GM12878 (cell line): ENCODE measurements around the gene DNAAF5. TPM values are rescaled to one million over a fixed set of nuclear protein-coding genes. Genes with fewer than 3 reads are reported as not detected.
A peak's percentile ranks its signal among the peaks of the same experiment; 100 is the strongest.

Source experiments
- ATAC-seq: fragments of 200-7000 bp; cut with Tn5 transposase; 3 replicates; pipeline ENCODE4 v1.9.1; 2020; ENCODE audit warnings: mild to moderate bottlenecking, moderate library complexity
- BruUV-seq: library from RNA; stranded (reverse); fragments of 400-500 nt; replicated peaks from 2 replicates; lab custom pipeline; 2021; lab: Mats Ljungman, UMichigan
- CTCF ChIA-PET: fragments of 300-600 bp; sonication (Branson Sonifier 250); formaldehyde crosslinking; extraction: SDS; loops from one replicate; lab custom pipeline; 2021; ENCODE audit warnings: inconsistent platforms; lab: Yijun Ruan, JAX
- POLR2A ChIA-PET: fragments of 350-600 bp; formaldehyde crosslinking; extraction: SDS; loops from one replicate; lab custom pipeline; 2021; ENCODE audit warnings: inconsistent platforms; lab: Charles Lee
- RAD21 ChIA-PET: fragments of 300-600 bp; sonication (Branson Sonifier 250); formaldehyde crosslinking; loops from one replicate; lab custom pipeline; 2023; ENCODE audit warnings: antibody characterized with exemption; ENCODE audit not compliant: unreplicated experiment; lab: Charles Lee
- SMC1A ChIA-PET: fragments of 300-600 bp; sonication (Branson Sonifier 250); formaldehyde crosslinking; loops from one replicate; lab custom pipeline; 2023; ENCODE audit not compliant: unreplicated experiment, uncharacterized antibody; lab: Charles Lee
- DNase-seq: peaks from one replicate; pipeline ENCODE4 v3.0.0-alpha.2; 2011; ENCODE audit warnings: low read depth, low spot score
- FAIRE-seq: peaks from 3 replicates; lab custom pipeline; 2011; peaks lifted over from hg19 to GRCh38; lab: Jason Lieb, UNC
- H2AFZ ChIP-seq: 2 replicates; pipeline ENCODE4 v1.6.0; 2011; ENCODE audit warnings: low read depth, low read length, control low read depth; ENCODE audit not compliant: control insufficient read depth
- H3K27ac ChIP-seq: 2 replicates; pipeline ENCODE4 v1.5.1; 2011; ENCODE audit warnings: control low read depth; ENCODE audit not compliant: control insufficient read depth, insufficient read depth
- H3K27me3 ChIP-seq, 2 experiments: replicated peaks in 1 of 2; 2 replicates each; pipeline versions ENCODE4 v1.6.0 to v1.6.1; 2011; ENCODE audit warnings: low read length in 1 of 2; ENCODE audit not compliant: control insufficient read depth in 2 of 2, insufficient read depth in 2 of 2
- H3K36me3 ChIP-seq, 2 experiments: 2 replicates each; pipeline ENCODE4 v1.5.1; 2011; ENCODE audit warnings: low read length in 1 of 2; ENCODE audit not compliant: control insufficient read depth in 2 of 2, insufficient read depth in 2 of 2
- H3K4me1 ChIP-seq: 2 replicates; pipeline ENCODE4 v1.6.1; 2011; ENCODE audit warnings: mild to moderate bottlenecking, low read length, moderate library complexity, mixed read lengths; ENCODE audit not compliant: control insufficient read depth, insufficient read depth
- H3K4me2 ChIP-seq: 2 replicates; pipeline ENCODE4 v1.6.0; 2011; ENCODE audit warnings: control low read depth; ENCODE audit not compliant: control insufficient read depth, insufficient read depth
- H3K4me3 ChIP-seq: fragments of 200-600 bp; sonication (generic); 2 replicates; pipeline ENCODE4 v1.5.1; 2016
- H3K79me2 ChIP-seq: 2 replicates; pipeline ENCODE4 v1.6.0; 2011; ENCODE audit warnings: low read length; ENCODE audit not compliant: control insufficient read depth, insufficient read depth
- H3K9ac ChIP-seq: 2 replicates; pipeline ENCODE4 v1.8.0; 2011; ENCODE audit warnings: low read length, control low read depth, mixed read lengths; ENCODE audit not compliant: control insufficient read depth, insufficient read depth
- H3K9me3 ChIP-seq: replicated peaks from 3 replicates; pipeline ENCODE4 v1.5.1; 2011; ENCODE audit warnings: mild to moderate bottlenecking, low read length; ENCODE audit not compliant: control insufficient read depth, insufficient read depth
- H4K20me1 ChIP-seq: 2 replicates; pipeline ENCODE4 v1.6.0; 2011; ENCODE audit not compliant: control insufficient read depth, insufficient read depth
- CHD2 ChIP-seq: IDR thresholded peaks from 2 replicates; pipeline ENCODE4 v1.6.1; 2011; ENCODE audit warnings: low read depth, low read length, improper control_type of control experiment, borderline replicate concordance
- CREB1 ChIP-seq: IDR thresholded peaks from 2 replicates; pipeline ENCODE4 v1.6.1; 2012; ENCODE audit warnings: low read depth, mild to moderate bottlenecking, inconsistent platforms
- CREM ChIP-seq: IDR thresholded peaks from 2 replicates; pipeline ENCODE4 v1.6.1; 2014; ENCODE audit warnings: antibody characterized with exemption, low read depth
- DPF2 ChIP-seq: fragments of 450-650 bp; IDR thresholded peaks from 2 replicates; pipeline ENCODE4 v1.6.1; 2017; ENCODE audit warnings: mild to moderate bottlenecking
- EED ChIP-seq: sonication (generic); IDR thresholded peaks from 2 replicates; pipeline ENCODE4 v1.6.1; 2016; ENCODE audit warnings: antibody characterized with exemption, low read depth
- EGR1 ChIP-seq, 2 experiments: IDR thresholded peaks; 1 replicate in 1 of 2; 2 replicates in 1 of 2; pipeline ENCODE4 v1.6.1; 2011 to 2012; ENCODE audit warnings: low read depth in 2 of 2, low read length in 2 of 2, borderline replicate concordance in 1 of 2, mild to moderate bottlenecking in 1 of 2, moderate library complexity in 1 of 2
- GATAD2B ChIP-seq: fragments of 450-650 bp; conservative IDR thresholded peaks from 2 replicates; pipeline ENCODE4 v1.6.1; 2017; ENCODE audit warnings: low read depth, mild to moderate bottlenecking, moderate library complexity
- IKZF1 ChIP-seq: fragments of 450-650 bp; conservative IDR thresholded peaks from 2 replicates; pipeline ENCODE4 v1.6.1; 2017; ENCODE audit warnings: antibody characterized with exemption, mild to moderate bottlenecking
- MEF2A ChIP-seq: IDR thresholded peaks from 2 replicates; pipeline ENCODE4 v1.6.1; 2011; ENCODE audit warnings: low read depth, mild to moderate bottlenecking, low read length, moderate library complexity; ENCODE audit not compliant: insufficient read depth
- NBN ChIP-seq: fragments of 450-650 bp; IDR thresholded peaks from 2 replicates; pipeline ENCODE4 v1.6.1; 2016
- POLR2A ChIP-seq: IDR thresholded peaks from 2 replicates; pipeline ENCODE4 v1.6.1; 2011; ENCODE audit warnings: low read depth, mild to moderate bottlenecking, low read length
- POLR2AphosphoS5 ChIP-seq: IDR thresholded peaks from 2 replicates; pipeline ENCODE4 v1.6.1; 2011; ENCODE audit warnings: mild to moderate bottlenecking, low read length, inconsistent platforms
- RAD21 ChIP-seq: IDR thresholded peaks from 2 replicates; pipeline ENCODE4 v1.6.1; 2011; ENCODE audit warnings: mild to moderate bottlenecking, low read depth, low read length, moderate library complexity; ENCODE audit not compliant: insufficient read depth
- RAD51 ChIP-seq: fragments of 450-650 bp; IDR thresholded peaks from 2 replicates; pipeline ENCODE4 v1.6.1; 2016; ENCODE audit warnings: moderate library complexity, mild to moderate bottlenecking, inconsistent platforms
- RUNX3 ChIP-seq: IDR thresholded peaks from 2 replicates; pipeline ENCODE4 v1.6.1; 2012; ENCODE audit warnings: low read length, inconsistent platforms
- SIX5 ChIP-seq: IDR thresholded peaks from 2 replicates; pipeline ENCODE4 v1.6.1; 2011; ENCODE audit warnings: mild to moderate bottlenecking, low read depth, low read length, moderate library complexity; ENCODE audit not compliant: severe bottlenecking
- SMAD5 ChIP-seq: IDR thresholded peaks from 2 replicates; pipeline ENCODE4 v1.6.1; 2016; ENCODE audit warnings: antibody characterized with exemption, low read depth
- TCF12 ChIP-seq: IDR thresholded peaks from 2 replicates; pipeline ENCODE4 v1.6.1; 2011; ENCODE audit warnings: low read depth, mild to moderate bottlenecking, low read length
- WRNIP1 ChIP-seq: IDR thresholded peaks from 2 replicates; pipeline ENCODE4 v1.6.1; 2011; ENCODE audit warnings: low read depth, low read length, improper control_type of control experiment, borderline replicate concordance
- ZNF24 ChIP-seq: fragments of 450-650 bp; IDR thresholded peaks from 2 replicates; pipeline ENCODE4 v1.6.1; 2017; ENCODE audit warnings: antibody characterized with exemption, mild to moderate bottlenecking
- WGBS: methylation state at CpG from one replicate; pipeline ENCODE4 v1.1.6; 2016; ENCODE audit warnings: low lambda C conversion rate; ENCODE audit not compliant: insufficient replicate concordance, insufficient coverage; ENCODE audit errors: missing lambda C conversion rate; 5-methylcytosine and 5-hydroxymethylcytosine counted together
- in situ Hi-C: fragments of 300-500 bp; cut with MboI; formaldehyde crosslinking; loops from 9 replicates; pipeline ENCODE4 v1.14.3; 2018; ENCODE audit warnings: mixed read lengths
- intact Hi-C: fragments of 100-400 bp; cut with micrococcal nuclease; formaldehyde crosslinking; loops from one replicate; pipeline ENCODE4 v1.14.2; 2022; ENCODE audit not compliant: unreplicated experiment
- polyA plus RNA-seq, 11 experiments: library from polyadenylated mRNA; depleted of rRNA in 4 of 11; unstranded in 6 of 11; stranded (reverse) in 5 of 11; fragments of >200 nt; fragmentation: Nextera tagmentation in 4 of 11; fragmentation: Illumina TruSeq in 1 of 11; extraction: Ambion mirVana in 4 of 11; extraction: Trizol in 1 of 11; gene quantifications; 1 replicate in 1 of 11; 2 replicates in 10 of 11; pipeline versions ENCODE4 v1.2.1 to v1.2.3, GENCODE V29; 2011 to 2016; ENCODE audit warnings: inconsistent platforms in 2 of 11, missing spikeins in 2 of 11, low read depth in 1 of 11
- total RNA-seq, 4 experiments: library from RNA; depleted of rRNA in 3 of 4; stranded (reverse); fragments of >200 nt in 3 of 4; fragmentation: Illumina TruSeq in 1 of 4; extraction: Trizol in 1 of 4; gene quantifications; 2 replicates each; pipeline versions ENCODE4 v1.2.1 to v1.2.3, GENCODE V29; 2013 to 2021
- TF ChIP-seq, protein P1 (sequence below): fragments of 450-650 bp; IDR thresholded peaks from 2 replicates; pipeline ENCODE4 v1.6.1; 2017; ENCODE audit warnings: low read depth, mild to moderate bottlenecking, moderate library complexity
- TF ChIP-seq, protein P2 (sequence below): IDR thresholded peaks from 2 replicates; pipeline ENCODE4 v1.6.1; 2011; ENCODE audit warnings: mild to moderate bottlenecking, low read depth, low read length, moderate library complexity; ENCODE audit not compliant: insufficient replicate concordance

DNAAF5 gene
- total and polyA plus RNA-seq, 10 of the 15 experiments (the other 5 are each of a cell fraction or from before 2014, with no cell fraction given): 1.8 to 38.3 (median 9.2) TPM

DNA sequence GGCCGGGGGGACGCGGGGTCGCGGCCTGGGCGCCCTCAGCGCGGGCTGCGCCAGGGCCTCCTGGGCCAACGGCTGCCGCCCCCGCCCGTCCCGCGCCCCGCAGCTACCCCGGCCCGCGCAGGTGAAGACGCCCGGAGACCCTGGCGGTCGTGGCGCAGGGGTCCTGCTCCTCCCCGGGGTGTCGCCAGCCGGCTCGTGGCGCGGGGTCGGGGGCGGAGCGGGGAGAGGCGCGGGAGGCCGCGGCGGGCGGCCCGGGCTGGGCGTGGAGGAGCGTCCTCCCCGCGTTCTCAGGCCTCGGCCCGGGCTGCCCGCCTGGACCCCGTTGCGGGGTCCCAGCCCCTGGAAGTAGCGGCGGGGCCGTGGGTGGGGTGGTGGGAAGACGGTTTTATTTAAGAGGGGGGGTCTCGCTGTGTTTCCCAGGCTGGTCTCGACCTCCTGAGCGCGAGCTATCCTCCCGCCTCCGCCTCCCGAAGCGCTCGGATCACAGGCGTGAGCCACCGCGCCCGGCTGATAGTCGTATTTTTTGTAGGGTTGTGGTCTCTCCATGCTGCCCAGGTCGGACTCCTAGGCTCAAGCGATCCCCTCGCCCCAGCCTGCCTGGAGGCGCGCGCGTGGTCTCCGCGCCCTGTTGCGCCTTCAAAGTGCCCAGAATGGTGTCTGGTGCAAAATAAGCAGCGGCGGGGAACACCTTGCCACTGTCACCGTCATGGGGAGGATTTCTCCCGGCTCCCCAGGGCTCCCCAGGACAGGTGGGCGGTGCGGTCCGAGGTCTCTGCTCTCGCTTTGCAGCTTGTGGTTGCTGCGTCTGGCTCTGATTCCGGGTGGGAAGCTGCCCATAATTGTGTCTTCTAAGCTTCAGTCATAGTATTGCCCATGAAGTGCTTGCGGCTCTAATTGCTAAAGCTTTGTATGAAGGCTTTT lies 90.5 kb downstream of the DNAAF5 start:
- FAIRE-seq (no peak), ATAC-seq (peak; percentile 12), DNase-seq (no peak)
- Histone ChIP-seq H3K4me2 (peak overlapping the region; percentile 68; the same call in 1 of the 2 replicates), H3K36me3 (peaks cover 0 to 2% of the 10 kb centered on the region in 2 experiments; a peak in 1 of 4 replicates), H3K9ac (peak overlapping the region; percentile 70), H3K4me3 (peak overlapping the region; percentile 76), H3K4me1 (peaks cover 24% of the 10 kb centered on the region), H3K27ac (peak overlapping the region; percentile 45), H3K27me3 (no peaks in the 10 kb centered on the region), H4K20me1 (no peaks in the 10 kb centered on the region), H3K79me2 (peaks cover 47% of the 10 kb centered on the region), H2AFZ (no peak overlapping the region), H3K9me3 (no peaks in the 10 kb centered on the region)
- BruUV-seq: no TSS peak
- ChIA-PET POLR2A (interaction anchor here (0.6 to 5.0 kb wide), 4 partner anchors 13 to 323 kb away, joined by 3 to 34 read pairs (median 4); partner anchors contain the start of gene SUN1), SMC1A (interaction anchor here (1.1 to 2.1 kb wide), 6 partner anchors 12 to 56 kb away, joined by 3 to 11 read pairs (median 4); partner anchors contain the start of gene SUN1), CTCF (interaction anchor here (0.7 to 2.0 kb wide), 4 partner anchors 14 to 56 kb away, joined by 6 to 15 read pairs (median 8); no protein-coding TSS in a partner anchor), RAD21 (interaction anchor here (1.0 to 2.5 kb wide), 3 partner anchors 11 to 56 kb away, joined by 3 to 14 read pairs (median 7); partner anchors contain the start of gene SUN1)
- in situ Hi-C loops (no loop called here), intact Hi-C loops (loop anchor here (5.0 kb wide), 1 partner anchor 55 kb away; no protein-coding TSS in a partner anchor)
- 1% methylated on average over 54 of the region's 88 CpGs for WGBS
- TF ChIP-seq TCF12 (0 out of 2 replicates have a peak, but pooled peaks have one; percentile 6), EGR1 (IDR thresholded peaks at IDR 0.05; ENCODE audit: borderline replicate concordance in 1 of 2, low read depth in 2 of 2, low read length in 2 of 2) (peak in 1 of 2 experiments; percentile 73; a peak in 1 of 3 replicates), CREM (peak; percentile 49; the same call in 1 of the 2 replicates), POLR2A (peak; percentile 56), DPF2 (0 out of 2 replicates have a peak, but pooled peaks have one; percentile 42), SMAD5 (no peak), NBN (no peak), POLR2AphosphoS5 (peak; percentile 34; the same call in 1 of the 2 replicates), ZNF24 (no peak), SIX5 (no peak), CREB1 (0 out of 2 replicates have a peak, but pooled peaks have one; percentile 30), IKZF1 (peak; percentile 71), EED (peak; percentile 51; the same call in 1 of the 2 replicates), MEF2A (no peak), WRNIP1 (no peak), CHD2 (no peak), RAD21 (no peak), GATAD2B (peak; percentile 48; the same call in 1 of the 2 replicates), RAD51 (no peak), RUNX3 (peak; percentile 76)
- TF ChIP-seq, protein P1, sequence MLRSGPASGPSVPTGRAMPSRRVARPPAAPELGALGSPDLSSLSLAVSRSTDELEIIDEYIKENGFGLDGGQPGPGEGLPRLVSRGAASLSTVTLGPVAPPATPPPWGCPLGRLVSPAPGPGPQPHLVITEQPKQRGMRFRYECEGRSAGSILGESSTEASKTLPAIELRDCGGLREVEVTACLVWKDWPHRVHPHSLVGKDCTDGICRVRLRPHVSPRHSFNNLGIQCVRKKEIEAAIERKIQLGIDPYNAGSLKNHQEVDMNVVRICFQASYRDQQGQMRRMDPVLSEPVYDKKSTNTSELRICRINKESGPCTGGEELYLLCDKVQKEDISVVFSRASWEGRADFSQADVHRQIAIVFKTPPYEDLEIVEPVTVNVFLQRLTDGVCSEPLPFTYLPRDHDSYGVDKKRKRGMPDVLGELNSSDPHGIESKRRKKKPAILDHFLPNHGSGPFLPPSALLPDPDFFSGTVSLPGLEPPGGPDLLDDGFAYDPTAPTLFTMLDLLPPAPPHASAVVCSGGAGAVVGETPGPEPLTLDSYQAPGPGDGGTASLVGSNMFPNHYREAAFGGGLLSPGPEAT: 0 out of 2 replicates have a peak, but pooled peaks have one; percentile 23
- TF ChIP-seq, protein P2, sequence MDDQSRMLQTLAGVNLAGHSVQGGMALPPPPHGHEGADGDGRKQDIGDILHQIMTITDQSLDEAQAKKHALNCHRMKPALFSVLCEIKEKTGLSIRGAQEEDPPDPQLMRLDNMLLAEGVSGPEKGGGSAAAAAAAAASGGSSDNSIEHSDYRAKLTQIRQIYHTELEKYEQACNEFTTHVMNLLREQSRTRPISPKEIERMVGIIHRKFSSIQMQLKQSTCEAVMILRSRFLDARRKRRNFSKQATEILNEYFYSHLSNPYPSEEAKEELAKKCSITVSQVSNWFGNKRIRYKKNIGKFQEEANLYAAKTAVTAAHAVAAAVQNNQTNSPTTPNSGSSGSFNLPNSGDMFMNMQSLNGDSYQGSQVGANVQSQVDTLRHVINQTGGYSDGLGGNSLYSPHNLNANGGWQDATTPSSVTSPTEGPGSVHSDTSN: no peak
